ENCODE data around the gene HOXA4.

The HOXA4 gene

DNA sequence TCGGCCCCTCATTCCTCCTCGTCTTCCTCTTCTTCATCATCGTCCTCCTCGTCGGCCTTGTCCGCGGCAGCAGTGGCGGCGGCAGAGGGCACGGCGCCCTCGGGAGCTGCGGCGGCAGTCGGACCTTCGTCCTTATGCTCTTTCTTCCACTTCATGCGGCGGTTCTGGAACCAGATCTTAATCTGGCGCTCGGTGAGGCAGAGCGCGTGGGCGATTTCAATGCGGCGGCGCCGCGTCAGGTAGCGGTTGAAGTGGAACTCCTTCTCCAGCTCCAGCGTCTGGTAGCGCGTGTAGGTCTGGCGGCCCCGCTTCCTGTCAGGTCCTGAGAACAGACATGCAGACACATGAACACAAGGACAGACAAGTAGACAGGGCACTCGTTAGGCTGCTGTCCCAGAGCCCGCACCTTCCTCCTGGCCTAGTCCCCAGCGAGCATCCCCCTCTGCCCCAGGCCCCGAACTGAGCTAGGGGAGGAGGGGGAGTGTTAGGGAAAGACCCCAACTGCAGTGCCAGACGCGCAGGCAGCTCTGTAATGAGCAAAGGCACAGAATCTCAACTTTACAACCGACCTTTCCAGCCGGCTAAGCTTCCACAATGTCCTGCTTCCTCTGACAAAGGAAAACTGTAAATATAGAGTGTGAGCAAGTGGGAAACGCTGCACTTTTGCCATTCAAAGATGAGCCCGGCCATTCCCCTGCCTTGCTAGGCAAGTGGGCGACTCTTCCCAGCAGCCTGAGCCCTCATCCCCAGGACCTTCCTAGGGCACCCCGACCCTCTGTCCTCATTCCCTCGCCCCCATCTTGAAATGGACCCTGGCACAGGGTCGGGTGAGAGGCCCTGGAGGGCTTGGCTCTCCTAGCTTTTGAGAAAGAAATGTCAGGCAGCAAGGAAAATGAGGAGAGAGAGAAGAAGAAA lies 24.6 kb upstream of the HOXA4 start:
- POLR2A ChIA-PET, result no interaction called here
- TF ChIP-seq, protein P1, sequence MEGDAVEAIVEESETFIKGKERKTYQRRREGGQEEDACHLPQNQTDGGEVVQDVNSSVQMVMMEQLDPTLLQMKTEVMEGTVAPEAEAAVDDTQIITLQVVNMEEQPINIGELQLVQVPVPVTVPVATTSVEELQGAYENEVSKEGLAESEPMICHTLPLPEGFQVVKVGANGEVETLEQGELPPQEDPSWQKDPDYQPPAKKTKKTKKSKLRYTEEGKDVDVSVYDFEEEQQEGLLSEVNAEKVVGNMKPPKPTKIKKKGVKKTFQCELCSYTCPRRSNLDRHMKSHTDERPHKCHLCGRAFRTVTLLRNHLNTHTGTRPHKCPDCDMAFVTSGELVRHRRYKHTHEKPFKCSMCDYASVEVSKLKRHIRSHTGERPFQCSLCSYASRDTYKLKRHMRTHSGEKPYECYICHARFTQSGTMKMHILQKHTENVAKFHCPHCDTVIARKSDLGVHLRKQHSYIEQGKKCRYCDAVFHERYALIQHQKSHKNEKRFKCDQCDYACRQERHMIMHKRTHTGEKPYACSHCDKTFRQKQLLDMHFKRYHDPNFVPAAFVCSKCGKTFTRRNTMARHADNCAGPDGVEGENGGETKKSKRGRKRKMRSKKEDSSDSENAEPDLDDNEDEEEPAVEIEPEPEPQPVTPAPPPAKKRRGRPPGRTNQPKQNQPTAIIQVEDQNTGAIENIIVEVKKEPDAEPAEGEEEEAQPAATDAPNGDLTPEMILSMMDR (IDR thresholded peaks at IDR 0.05; ENCODE audit: control extremely low read depth, extremely low read depth, low read depth, missing control alignments), result no peak
- CTCF ChIA-PET, result no interaction called here
- DNase-seq (ENCODE audit: extremely low spot score), result no peak

GRCh38 chr7:27154369-27154768 lies 23.8 kb upstream of the HOXA4 start:
- TF ChIP-seq, protein P1 (IDR thresholded peaks at IDR 0.05; ENCODE audit: control extremely low read depth, extremely low read depth, low read depth, missing control alignments), result no peak
- no peak for DNase-seq (ENCODE audit: extremely low spot score)
- POLR2A ChIA-PET, result no interaction called here
- CTCF ChIA-PET, result interaction anchor here (1.0 kb wide), 1 partner anchor 11 kb away, joined by 4 read pairs; the partner anchor contains the start of gene HOXA5

- TF ChIP-seq, protein P1 (IDR thresholded peaks at IDR 0.05; ENCODE audit: control extremely low read depth, extremely low read depth, low read depth, missing control alignments), result no peak
- CTCF ChIA-PET, result interaction anchor here (1.0 to 5.8 kb wide), 2 partner anchors 8 to 11 kb away, joined by 4 to 59 read pairs; partner anchors contain the start of gene HOXA5
- POLR2A ChIA-PET, result no interaction called here
- no peak for DNase-seq (ENCODE audit: extremely low spot score)
Measured at GRCh38 chr7:27153526-27153925, 23.0 kb upstream of the HOXA4 start.

GRCh38 chr7:27152816-27153442 lies 22.4 kb upstream of the HOXA4 start:
- no peak for DNase-seq (ENCODE audit: extremely low spot score)
- TF ChIP-seq, protein P1 (IDR thresholded peaks at IDR 0.05; ENCODE audit: control extremely low read depth, extremely low read depth, low read depth, missing control alignments), result no peak
- CTCF ChIA-PET, result interaction anchor here (0.8 to 5.8 kb wide), 3 partner anchors 9 to 495 kb away, joined by 3 to 59 read pairs (median 3); no protein-coding TSS in a partner anchor
- POLR2A ChIA-PET, result no interaction called here

DNA sequence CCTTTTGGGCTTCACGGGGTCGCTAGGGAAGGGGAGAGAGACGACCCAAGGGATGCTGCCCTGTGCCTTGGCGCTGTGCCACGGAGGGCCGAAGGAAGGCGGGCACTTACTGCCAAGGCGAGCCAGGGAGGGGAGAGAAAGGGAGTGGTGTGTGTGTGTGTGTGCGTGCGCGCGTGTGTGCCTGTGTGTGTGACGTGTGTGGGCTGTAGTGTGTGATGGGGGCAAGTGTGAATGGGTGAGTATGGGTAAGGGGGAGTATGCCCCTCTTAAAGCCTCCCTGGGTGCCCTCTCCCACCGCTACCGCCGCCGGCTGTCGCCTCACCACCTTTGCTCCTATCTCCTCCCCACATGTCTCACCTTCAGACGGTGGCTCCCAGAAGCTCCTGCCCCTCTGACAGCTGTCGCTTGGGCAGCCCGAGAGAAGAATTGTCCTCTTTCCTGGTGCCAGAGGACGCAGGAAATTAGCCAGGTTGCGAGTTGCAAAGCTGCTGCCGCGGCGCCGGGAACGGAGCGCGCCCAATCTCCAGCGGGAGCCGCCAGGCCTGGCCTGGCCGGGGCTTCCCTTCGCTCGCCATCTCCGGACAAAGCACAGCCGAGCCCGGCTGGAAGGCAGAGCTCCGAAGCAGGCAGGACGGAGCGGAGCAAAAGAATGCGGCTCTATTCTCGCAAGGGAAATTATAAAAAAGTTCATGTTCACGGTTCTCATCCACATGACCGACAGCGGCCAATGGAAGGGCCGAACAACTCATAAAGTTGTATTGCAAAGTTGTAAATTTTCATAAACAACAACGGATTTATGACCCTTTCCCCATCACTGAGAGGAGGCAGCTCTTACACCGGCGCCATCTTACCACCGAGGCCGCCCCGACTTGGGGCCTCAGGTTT lies 21.6 kb upstream of the HOXA4 start, which contains the start of gene HOXA3:
HOXA3 (minus strand) TSS at position 653 of the 885 bp plus-strand sequence. CDS start 41,943 bp downstream, outside the sequence.
- ChIA-PET CTCF (interaction anchor here (0.8 to 5.8 kb wide), 3 partner anchors 10 to 494 kb away, joined by 3 to 59 read pairs (median 3); no protein-coding TSS in a partner anchor), POLR2A (no interaction called here)
- TF ChIP-seq, protein P1 (IDR thresholded peaks at IDR 0.05; ENCODE audit: control extremely low read depth, extremely low read depth, low read depth, missing control alignments), result no peak
- DNase-seq (ENCODE audit: extremely low spot score), result no peak
